NCI-H2081 treated with DMSO at 0.1 percent for 48 hours (cell line): ENCODE results near the gene MAPK11.

Source experiments
- DNase-seq: peaks from one replicate; lab custom pipeline; 2025; lab: John Stamatoyannopoulos, UW

The MAPK11 gene

GRCh38 chr22:50248196-50249081 lies 21.7 kb downstream of the MAPK11 start:
- no peak for DNase-seq

GRCh38 chr22:50247748-50248147 lies 22.4 kb downstream of the MAPK11 start:
- no peak for DNase-seq

GRCh38 chr22:50246242-50247175 lies 23.7 kb downstream of the MAPK11 start:
- no peak for DNase-seq

GRCh38 chr22:50245214-50246072 lies 24.7 kb downstream of the MAPK11 start:
- DNase-seq, result no peak

GRCh38 chr22:50244420-50245213 lies 25.6 kb downstream of the MAPK11 start, which contains the start of gene TUBGCP6:
TSS of gene TUBGCP6 (minus strand) at chr22:50245023. CDS start at chr22:50244459, 564 bp downstream.
- DNase-seq, result peak; percentile 18

- DNase-seq, result no peak
These were observed 26.3 kb downstream of the MAPK11 start for GRCh38 chr22:50243685-50244419.

GRCh38 chr22:50242406-50242949 lies 27.7 kb downstream of the MAPK11 start:
- no peak for DNase-seq

GRCh38 chr22:50238755-50239154 lies 31.4 kb downstream of the MAPK11 start:
- no peak for DNase-seq

GRCh38 chr22:50236731-50237409 lies 33.3 kb downstream of the MAPK11 start:
- DNase-seq, result no peak

GRCh38 chr22:50233223-50233622 lies 37.0 kb downstream of the MAPK11 start:
- no peak for DNase-seq

- no peak for DNase-seq
These were observed 37.6 kb downstream of the MAPK11 start for GRCh38 chr22:50232481-50233151.

- no peak for DNase-seq
These were observed 40.8 kb downstream of the MAPK11 start for GRCh38 chr22:50229370-50229769.

- no peak for DNase-seq
These were observed 41.8 kb downstream of the MAPK11 start for GRCh38 chr22:50228366-50228765.

- DNase-seq, result no peak
These were observed 42.5 kb downstream of the MAPK11 start for GRCh38 chr22:50227579-50228215.

GRCh38 chr22:50226875-50227165 lies 43.4 kb downstream of the MAPK11 start:
- no peak for DNase-seq

GRCh38 chr22:50226063-50226874 lies 43.9 kb downstream of the MAPK11 start:
- DNase-seq, result no peak

- DNase-seq, result no peak
These were observed 44.8 kb downstream of the MAPK11 start for GRCh38 chr22:50225200-50225969.
